Dermis lymphatic vessel endothelial cell (primary cell): Measurements from ENCODE around the gene RNF44. TPM values are rescaled to one million over a fixed set of nuclear protein-coding genes. Genes with fewer than 3 reads are reported as not detected.

Source experiments
- total RNA-seq: library from RNA; depleted of rRNA; stranded (reverse); fragments of >200 nt; gene quantifications from 2 replicates; pipeline ENCODE4 v1.2.1, GENCODE V29; 2014

RNF44 gene
- total RNA-seq, result 3.4 and 4.6 TPM in 2 replicates

DNA sequence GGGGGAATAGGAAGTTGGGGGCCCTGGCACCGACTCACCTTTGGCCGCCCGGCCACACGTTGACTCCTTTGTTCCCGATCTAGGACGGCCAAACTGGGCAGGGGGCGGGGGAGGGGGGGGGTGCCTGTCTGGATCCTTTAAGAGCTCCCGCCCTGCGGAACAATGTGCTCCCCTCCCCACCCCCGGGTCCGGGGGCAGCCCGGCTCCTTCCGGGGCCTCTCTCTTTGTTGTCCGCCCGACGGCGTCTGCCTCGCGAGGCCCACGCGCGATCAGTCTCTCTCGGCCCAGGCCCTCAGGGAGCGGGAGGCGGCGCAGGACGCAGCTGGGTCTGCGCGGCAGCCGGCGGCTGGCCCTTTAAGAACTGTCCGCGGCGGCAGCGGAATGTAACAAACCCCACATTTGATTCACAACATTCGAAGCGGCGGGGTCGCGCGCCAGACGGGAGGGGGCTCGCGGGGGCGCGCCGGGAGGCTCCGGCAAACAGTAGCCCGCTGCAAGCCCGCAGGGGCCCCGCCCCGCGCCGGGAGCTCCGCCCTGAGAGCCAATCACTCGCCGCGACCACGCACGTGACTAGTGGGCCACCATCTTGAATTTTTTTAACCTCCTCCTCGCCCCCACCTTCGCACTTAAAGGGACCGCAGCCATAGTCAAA is at the start of gene RNF44:
TSS of gene RNF44 (minus strand) at position 501 of the 652 bp plus-strand sequence. CDS start 4,930 bp downstream, outside the sequence.

DNA sequence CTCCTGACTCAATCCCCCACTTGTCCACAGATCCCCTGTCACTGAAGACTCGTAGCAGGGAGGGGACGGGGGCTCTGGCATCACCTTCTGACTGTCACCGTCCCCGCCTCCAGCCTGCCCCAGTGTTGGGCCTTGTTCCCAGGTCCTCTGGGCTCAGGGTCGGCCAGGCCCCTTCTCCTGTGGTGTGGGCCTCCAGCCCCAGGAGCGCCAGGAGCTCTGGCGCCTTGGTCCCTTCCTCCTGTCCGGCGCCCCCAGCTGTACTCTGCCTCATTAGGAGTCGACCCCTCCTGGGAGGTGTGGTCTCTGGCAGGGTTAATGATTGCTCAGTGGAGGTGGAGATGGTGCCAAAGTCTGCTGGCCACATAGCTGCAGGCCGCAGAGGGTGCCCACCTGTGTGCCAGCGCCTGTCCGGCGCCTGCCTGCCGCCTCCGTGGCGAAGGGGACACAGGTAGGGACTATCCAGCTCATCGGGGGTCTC is 11.8 kb upstream of the RNF44 start, which contains the start of gene CDHR2:
TSS of gene CDHR2 (plus strand) at position 376 of the 478 bp plus-strand sequence. CDS start 16,011 bp downstream, outside the sequence.

Other genes starting within 250 kb of the RNF44 start
- 84.6 and 88.4 TPM in 2 replicates for gene KIAA1191, start 175.6 kb downstream of the RNF44 start, total RNA-seq
- gene ARL10, start 171.9 kb downstream of the RNF44 start, total RNA-seq, result 7.3 and 9.4 TPM in 2 replicates
- 10.1 and 12.3 TPM in 2 replicates for gene NOP16, start 148.8 kb downstream of the RNF44 start, total RNA-seq
- 42.1 and 54.0 TPM in 2 replicates for gene HIGD2A, start 148.7 kb downstream of the RNF44 start, total RNA-seq
- 78.0 and 82.7 TPM in 2 replicates for gene CLTB, start 120.9 kb downstream of the RNF44 start, total RNA-seq
- 39.9 and 42.0 TPM in 2 replicates for gene FAF2, start 89.0 kb downstream of the RNF44 start, total RNA-seq
- under 0.01 TPM in 2 replicates for gene CDHR2, start 11.9 kb upstream of the RNF44 start, total RNA-seq
- gene GPRIN1, start 72.8 kb upstream of the RNF44 start, total RNA-seq, result 3.9 and 4.3 TPM in 2 replicates
- 0.43 TPM in 2 replicates for gene SNCB, start 93.1 kb upstream of the RNF44 start, total RNA-seq
- not detected in 2 replicates for gene EIF4E1B, start 93.3 kb upstream of the RNF44 start, total RNA-seq
- 40.4 and 40.7 TPM in 2 replicates for gene TSPAN17, start 110.1 kb upstream of the RNF44 start, total RNA-seq